HG03521 (cell line): ENCODE data around the gene CALML4.

Experiments used
- ATAC-seq: cut with Tn5 transposase; IDR thresholded peaks from one replicate; pipeline ENCODE4 v1.9.1; 2021; ENCODE audit warnings: mild to moderate bottlenecking, moderate library complexity; ENCODE audit not compliant: unreplicated experiment

CALML4 gene

GRCh38 chr15:68151277-68151676 is 53.9 kb downstream of the CALML4 start:
- ATAC-seq, result no peak

GRCh38 chr15:68150187-68150586 is 54.9 kb downstream of the CALML4 start:
- no peak for ATAC-seq

- no peak for ATAC-seq
Observed at GRCh38 chr15:68149059-68149458, 56.1 kb downstream of the CALML4 start.

- ATAC-seq, result no peak
Observed at GRCh38 chr15:68148039-68148438, 57.1 kb downstream of the CALML4 start.

- no peak for ATAC-seq
Observed at GRCh38 chr15:68145706-68146105, 59.4 kb downstream of the CALML4 start.

- ATAC-seq, result no peak
Observed at GRCh38 chr15:68143785-68144184, 61.3 kb downstream of the CALML4 start.

GRCh38 chr15:68143129-68143528 is 62.0 kb downstream of the CALML4 start:
- no peak for ATAC-seq
